GM06990 (cell line): Measurements from ENCODE around the gene CAPS.

Experiments
- DNase-seq: peaks from one replicate; pipeline ENCODE4 v3.0.0-alpha.2; 2011; ENCODE audit not compliant: insufficient read length; ENCODE audit errors: extremely low read depth
- H3K27me3 ChIP-seq: replicated peaks from 2 replicates; pipeline ENCODE4 v1.6.0; 2011; ENCODE audit warnings: low read length; ENCODE audit not compliant: control insufficient read depth, insufficient read depth
- H3K36me3 ChIP-seq: 2 replicates; pipeline ENCODE4 v1.5.1; 2011; ENCODE audit warnings: low read length; ENCODE audit not compliant: control insufficient read depth, insufficient read depth
- H3K4me3 ChIP-seq: replicated peaks from 2 replicates; pipeline ENCODE4 v1.5.1; 2011; ENCODE audit warnings: low read depth, mild to moderate bottlenecking, control low read depth, low read length
- TF ChIP-seq, protein P1 (sequence below): IDR thresholded peaks from 2 replicates; pipeline ENCODE4 v1.5.1; 2011; ENCODE audit warnings: low read length, control low read depth, mild to moderate bottlenecking, inconsistent platforms; ENCODE audit not compliant: insufficient read depth, poor library complexity, severe bottlenecking

The CAPS gene

DNA sequence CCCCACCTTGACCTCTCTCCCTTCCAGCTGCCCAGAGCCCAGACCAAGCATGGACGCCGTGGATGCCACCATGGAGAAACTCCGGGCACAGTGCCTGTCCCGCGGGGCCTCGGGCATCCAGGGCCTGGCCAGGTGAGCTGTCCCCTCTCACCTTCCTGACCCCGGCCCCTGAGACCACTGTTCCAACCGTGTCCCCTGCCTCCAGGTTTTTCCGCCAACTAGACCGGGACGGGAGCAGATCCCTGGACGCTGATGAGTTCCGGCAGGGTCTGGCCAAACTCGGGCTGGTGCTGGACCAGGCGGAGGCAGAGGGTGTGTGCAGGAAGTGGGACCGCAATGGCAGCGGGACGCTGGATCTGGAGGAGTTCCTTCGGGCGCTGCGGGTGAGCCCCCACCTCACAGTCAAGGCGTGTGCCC, 312 bp downstream of the CAPS start:
- H3K27me3 ChIP-seq: no peaks in the 10 kb centered on the region
- TF ChIP-seq, protein P1, sequence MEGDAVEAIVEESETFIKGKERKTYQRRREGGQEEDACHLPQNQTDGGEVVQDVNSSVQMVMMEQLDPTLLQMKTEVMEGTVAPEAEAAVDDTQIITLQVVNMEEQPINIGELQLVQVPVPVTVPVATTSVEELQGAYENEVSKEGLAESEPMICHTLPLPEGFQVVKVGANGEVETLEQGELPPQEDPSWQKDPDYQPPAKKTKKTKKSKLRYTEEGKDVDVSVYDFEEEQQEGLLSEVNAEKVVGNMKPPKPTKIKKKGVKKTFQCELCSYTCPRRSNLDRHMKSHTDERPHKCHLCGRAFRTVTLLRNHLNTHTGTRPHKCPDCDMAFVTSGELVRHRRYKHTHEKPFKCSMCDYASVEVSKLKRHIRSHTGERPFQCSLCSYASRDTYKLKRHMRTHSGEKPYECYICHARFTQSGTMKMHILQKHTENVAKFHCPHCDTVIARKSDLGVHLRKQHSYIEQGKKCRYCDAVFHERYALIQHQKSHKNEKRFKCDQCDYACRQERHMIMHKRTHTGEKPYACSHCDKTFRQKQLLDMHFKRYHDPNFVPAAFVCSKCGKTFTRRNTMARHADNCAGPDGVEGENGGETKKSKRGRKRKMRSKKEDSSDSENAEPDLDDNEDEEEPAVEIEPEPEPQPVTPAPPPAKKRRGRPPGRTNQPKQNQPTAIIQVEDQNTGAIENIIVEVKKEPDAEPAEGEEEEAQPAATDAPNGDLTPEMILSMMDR: no peak
- no peak for DNase-seq
- H3K36me3 ChIP-seq: peaks cover 24% of the 10 kb centered on the region
- no peak overlapping the region for H3K4me3 ChIP-seq

GRCh38 chr19:5914946-5915781, 1.1 kb downstream of the CAPS start:
- Histone ChIP-seq H3K4me3 (no peak overlapping the region), H3K27me3 (no peaks in the 10 kb centered on the region), H3K36me3 (peaks cover 29% of the 10 kb centered on the region)
- TF ChIP-seq, protein P1: no peak
- no peak for DNase-seq

- Histone ChIP-seq H3K4me3 (no peak overlapping the region), H3K36me3 (peaks cover 29% of the 10 kb centered on the region), H3K27me3 (no peaks in the 10 kb centered on the region)
- TF ChIP-seq, protein P1: no peak
- DNase-seq: no peak
Measured at GRCh38 chr19:5915782-5916165, 1.7 kb downstream of the CAPS start.

GRCh38 chr19:5916181-5916708, 2.2 kb downstream of the CAPS start:
- DNase-seq: no peak
- no peak overlapping the region for H3K4me3 ChIP-seq
- TF ChIP-seq, protein P1: no peak
- no peaks in the 10 kb centered on the region for H3K27me3 ChIP-seq
- H3K36me3 ChIP-seq: peaks cover 31% of the 10 kb centered on the region

DNA sequence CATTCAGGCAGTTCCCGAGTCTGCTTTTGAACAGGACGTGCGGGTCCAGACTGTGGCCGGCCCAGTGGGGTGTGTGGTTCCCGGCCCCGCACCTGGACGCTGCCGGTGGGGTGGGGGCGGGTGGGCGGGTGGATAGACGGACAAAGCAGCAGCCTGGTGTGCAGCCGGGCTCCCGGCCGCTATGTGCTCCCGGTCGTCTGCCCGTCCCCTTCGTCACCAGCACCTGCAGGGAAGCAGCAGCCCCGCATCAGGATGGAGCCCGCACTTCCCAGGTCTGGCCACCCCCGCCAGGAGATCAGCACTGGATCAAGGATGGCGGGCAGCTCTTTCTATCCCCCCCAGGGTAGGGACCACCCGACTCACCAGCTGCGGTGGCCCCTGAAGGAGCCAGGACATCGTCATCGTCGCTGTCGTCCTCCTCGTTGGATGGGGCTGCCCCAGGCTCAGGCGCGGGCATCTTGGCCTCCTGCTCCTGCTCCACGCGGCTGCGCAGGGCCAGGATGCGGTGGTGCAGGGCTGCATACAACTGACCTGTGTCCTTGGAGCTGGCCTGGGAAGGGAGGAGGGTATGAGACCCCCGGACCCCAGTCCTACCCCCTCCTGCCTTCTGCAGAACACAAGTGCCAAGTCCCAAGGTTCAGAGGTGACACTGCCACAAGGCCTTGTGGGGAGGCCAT, 3.5 kb downstream of the CAPS start:
- H3K4me3 ChIP-seq: no peak overlapping the region
- H3K36me3 ChIP-seq: peaks cover 38% of the 10 kb centered on the region
- H3K27me3 ChIP-seq: no peaks in the 10 kb centered on the region
- TF ChIP-seq, protein P1: no peak
- no peak for DNase-seq
